HG03280 (cell line): ENCODE data around the gene FAM78A.

Source experiments
- ATAC-seq: cut with Tn5 transposase; IDR thresholded peaks from one replicate; pipeline ENCODE4 v1.9.1; 2021; ENCODE audit warnings: mild to moderate bottlenecking, moderate library complexity; ENCODE audit not compliant: unreplicated experiment

Gene FAM78A

DNA sequence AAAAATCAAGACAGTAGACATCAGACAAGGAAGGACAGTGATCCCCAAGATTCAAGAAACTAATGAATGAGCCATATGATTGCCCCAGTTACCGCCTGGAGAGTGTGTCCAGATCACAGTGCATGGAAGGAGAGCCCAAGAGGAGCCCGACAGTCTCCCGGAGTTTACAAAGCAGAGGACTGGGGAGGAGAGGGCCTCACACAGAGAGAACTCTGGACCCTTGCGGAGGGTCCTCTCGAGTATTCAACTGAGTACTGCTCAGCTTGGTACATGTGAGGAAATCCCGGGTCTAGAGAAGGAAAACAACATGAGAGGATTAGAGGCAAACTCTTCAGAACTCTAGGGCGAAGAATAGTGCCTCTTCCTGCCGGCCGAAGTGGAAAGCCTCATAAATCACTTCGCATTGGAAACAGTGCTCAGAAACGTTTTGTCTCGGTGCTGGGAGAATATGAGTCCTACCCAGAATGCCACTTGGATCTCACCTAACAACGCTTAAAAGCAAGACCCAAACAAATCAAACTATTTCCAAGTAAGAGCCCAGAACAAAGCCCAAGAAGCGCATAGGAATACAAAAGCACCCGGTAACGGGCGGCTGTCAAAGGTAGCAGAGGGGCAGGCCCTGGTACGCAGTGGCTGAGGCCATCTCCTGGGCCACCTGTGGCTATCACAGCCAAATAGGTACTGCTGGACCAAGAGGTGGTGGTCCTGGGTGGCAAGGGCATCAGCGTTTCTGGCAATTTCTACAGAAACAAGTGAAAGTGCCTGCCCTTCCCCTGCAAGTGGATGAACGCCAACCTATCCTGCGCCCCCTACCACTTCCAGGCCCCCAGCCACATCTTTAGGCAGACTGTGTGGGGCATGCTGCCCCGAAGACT is 36.0 kb downstream of the FAM78A start:
- no peak for ATAC-seq

DNA sequence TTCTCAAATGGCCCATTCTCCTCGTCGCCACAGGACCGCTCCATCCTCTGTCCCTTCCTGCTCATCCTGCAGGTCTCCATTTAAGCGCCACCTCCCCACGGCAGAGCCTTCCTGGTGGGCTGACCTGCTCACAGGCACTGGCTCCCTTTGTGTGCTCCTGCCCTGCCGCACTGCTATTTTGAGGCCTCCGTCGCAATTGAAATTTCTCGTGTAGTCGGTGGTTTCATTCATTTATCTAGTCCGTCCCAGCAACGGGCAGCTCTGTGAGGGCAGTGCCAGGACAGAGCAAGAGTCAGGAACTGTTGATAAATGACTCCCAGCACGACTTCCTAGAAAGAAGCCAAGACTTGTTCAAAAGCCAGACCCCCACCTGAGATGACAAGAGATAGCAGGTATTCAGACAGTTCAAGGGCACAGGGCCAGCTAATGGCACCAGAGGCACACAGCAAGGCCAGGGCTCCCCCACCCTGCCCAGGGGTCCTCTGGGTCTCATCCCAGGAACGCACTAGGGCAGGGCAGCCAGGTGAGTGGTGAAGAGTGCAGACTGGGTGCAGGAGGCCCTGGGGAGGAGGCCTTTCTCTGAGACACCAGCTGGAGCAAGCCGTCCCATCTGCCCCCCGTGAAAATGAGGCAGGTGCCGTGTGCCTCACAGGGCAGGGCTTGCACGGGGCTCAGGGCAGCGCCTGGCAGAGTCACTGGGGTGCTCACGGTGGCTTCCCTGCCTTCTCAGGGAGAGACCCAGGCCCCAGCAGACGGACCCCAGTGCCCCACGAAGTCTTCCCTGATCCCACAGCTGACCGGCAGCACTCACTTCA is 36.9 kb downstream of the FAM78A start:
- no peak for ATAC-seq

DNA sequence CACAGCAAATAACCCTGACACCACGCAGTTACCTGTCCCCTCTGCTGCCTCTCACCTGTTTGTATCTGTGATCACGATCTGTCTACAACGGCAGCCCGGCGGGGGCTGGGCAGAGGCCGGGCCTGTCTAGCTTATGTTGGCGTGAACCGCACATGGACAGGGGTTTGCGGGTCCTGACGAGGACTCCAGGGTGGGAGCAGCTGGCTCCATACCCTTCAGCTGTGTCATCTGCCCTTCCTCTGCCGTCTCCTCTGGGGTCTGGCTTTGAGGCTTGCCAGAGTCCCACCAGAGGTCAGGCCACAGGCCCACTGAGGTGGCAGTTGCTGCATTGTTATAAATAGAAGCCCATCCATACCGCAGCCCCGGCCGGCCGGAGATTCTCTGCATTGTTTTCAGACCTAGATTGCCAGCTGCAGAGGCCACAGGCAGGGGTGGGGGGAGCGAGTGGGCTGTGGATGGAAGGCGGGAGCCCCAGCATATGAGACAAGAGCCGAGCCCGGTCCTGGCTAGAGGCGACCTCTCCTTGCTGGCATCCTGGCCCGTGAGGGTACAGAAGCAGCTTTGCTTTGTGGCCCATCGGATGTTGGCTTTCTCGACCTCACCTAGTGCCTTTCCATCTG is 37.8 kb downstream of the FAM78A start:
- peak; percentile 7 for ATAC-seq

DNA sequence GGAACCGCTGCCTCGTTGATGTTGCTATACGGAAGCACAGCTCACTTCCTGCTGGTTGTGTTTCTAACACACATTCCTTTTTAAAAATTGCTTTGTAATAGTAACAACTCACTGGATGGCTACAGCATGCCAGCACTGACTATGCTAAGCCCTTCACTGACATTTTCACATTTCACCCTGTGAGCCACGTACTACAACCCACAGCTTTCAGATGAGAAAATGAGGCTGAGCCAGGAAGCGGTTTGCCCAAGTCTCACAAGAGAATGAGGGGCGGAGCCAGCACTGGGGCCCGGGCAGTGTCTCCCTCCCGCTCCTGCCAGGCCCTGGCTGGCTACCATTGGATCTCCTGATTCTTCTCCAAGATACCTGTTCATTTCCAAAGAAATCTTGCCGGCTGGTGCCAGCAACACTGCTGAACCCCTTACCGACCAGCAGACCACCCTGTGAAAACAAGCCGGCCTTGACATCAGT is 38.3 kb downstream of the FAM78A start:
- peak; percentile 79 for ATAC-seq

DNA sequence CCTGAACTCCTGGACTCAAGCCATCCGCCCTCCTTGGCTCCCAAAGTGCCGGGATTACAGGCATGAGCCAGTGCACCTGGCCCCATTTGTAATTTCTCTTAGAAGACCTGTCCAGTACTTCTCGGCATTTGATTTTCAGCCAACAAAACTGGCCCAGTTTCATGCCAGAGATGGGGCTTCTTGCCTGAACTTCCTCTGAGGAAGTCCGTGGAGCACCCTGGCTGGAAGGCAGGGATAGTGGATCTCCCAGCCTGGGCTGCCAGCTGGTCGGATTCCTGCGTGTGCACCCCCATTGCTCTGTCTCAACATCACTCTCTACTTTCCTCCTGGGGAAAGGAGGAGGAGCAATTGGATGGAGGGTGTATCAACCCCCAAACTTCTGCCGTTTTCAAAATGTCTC is 39.0 kb downstream of the FAM78A start:
- no peak for ATAC-seq

DNA sequence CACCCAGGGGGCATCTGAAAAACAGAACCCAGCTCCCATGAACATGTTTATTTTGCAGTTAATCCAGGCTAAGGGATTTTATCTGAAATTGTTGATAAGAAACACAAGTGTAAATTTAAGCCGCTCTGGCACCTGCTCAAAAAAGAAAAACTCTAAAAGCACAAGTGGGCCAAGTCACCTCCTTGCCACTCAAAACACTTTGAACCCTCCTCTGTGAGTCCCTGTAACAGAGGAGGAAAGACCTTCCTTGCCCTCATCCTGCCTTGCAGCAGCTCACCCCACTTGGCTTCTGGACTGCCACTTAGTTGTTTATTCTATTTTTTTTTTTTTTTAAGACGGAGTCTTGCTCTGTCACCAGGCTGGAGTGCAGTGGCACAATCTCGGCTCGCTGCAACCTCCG is 39.5 kb downstream of the FAM78A start:
- ATAC-seq: no peak

DNA sequence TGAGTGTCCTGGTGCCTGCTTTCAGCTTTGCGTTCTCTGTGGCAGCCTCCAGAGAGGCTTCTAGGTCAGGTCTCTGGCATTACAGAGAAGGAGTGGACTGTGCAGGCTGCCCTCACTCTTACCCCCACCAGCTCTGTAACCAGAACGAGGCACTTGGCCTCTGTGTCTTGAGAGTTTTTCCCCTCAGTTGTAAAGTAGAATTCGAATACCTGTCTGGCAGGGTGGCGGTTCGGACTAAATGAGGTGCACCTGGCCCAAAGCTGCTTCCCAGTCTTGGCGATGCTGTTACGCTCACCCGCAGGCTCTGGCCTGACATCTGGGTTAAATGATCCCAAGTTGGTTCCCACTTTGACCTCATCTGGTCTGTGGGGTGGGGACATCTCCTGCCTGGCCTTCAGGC is 40.1 kb downstream of the FAM78A start:
- ATAC-seq: no peak

DNA sequence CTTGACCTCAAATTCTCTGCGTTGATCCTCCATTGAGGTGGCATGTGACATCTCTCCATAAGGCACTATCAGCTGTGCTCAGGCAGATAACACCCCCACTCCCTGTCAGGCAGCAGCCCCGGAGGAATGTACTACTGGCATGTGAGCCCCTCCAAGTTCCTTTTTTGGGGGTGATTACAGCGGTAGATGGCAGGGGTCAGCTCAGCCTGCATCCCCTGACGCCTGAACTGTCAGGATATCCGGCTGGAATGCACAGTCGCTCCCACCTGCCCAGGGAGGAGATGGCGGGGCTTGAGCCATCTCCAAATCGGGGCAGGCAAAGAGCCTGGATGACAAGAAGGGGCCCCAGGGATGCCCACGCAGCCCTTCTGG is 40.8 kb downstream of the FAM78A start:
- no peak for ATAC-seq

DNA sequence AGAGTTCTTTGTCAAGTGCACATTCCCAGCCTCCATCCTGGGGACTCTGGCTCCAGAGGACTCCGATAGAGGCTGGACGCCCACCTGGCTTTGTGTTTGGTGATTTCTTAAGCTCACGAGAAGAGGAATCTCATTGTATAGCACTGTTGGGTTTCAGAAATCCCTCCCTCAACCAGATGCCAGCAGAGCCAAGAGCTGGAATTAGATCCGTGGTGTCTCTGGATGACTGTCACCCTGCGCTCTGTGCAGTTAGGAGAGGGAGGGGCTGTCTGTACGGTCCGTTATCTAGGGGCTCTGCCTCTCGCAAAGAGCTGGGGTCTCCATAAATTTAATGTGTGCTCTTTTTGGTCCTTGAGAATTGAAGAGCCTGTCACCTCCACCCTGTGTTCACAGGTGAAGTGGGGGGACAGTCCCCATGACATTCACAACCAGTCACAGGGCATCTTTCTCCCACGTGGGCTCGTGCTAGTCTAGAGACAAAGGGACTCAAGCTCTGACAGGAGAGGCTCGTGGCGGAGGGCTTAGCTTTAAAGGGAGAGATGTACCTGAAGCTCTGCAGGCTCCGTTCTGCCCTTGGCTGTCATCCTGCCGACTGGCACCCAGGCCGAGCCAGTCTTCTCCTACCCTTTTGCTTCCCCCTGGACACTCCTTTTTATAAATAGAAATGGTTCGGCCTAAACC is 41.4 kb downstream of the FAM78A start:
- no peak for ATAC-seq

DNA sequence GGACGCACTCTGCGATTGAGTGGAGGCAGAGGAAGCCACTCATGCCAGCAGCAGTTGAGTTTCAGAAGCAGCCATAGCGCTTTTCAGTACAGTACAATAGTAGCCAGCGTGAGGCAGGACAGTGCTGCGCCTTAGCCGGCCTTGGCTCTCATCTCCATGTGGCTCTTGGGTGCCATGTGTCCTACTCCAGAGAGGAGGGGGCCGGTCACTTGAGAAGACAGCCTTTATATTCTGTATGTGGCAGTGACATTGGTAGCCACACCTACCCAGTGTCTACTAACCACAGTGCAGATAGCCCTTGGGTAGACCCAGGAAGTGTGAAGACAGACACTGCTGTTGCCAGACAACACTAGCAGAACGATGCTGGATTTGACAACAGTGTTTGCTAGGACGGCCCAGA is 42.3 kb downstream of the FAM78A start:
- no peak for ATAC-seq

DNA sequence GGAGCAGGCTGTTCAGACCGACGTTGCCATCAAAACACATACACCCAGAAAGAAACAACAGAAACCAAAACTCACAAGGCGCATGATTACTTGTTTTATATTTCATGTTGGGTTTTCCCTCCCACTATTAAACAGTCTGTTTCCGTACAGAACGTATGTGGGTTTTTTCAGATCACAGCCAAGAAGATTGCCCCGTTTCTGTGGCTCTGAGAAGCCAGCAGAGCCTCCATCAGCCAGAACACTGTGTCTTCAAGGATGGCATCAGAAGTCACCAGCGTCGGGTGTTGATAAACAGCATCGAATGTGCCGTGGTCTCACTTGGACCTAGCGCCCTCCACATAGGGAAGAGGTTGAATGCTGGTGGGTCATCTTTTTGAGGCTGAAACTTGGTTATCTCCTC is 42.8 kb downstream of the FAM78A start:
- ATAC-seq: no peak

DNA sequence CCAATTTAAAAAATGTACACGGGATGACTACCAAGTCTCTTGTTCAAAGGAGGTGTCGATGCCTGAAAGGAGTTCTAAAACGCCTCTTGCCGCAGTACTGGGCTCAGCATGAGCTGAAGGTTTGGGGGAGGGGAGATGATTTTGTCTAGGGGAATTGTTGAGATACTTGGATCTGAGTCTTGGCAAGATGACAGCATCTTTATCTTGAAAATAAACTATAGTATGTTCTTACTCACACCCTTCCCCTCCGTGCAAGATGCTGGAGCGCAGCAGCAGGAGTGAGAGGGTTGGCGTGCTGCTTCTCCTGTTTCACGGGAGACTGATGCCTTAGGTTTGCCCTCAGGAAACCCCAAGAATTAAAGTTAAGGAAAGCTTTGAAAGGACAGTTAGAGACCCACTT is 47.3 kb downstream of the FAM78A start:
- no peak for ATAC-seq

DNA sequence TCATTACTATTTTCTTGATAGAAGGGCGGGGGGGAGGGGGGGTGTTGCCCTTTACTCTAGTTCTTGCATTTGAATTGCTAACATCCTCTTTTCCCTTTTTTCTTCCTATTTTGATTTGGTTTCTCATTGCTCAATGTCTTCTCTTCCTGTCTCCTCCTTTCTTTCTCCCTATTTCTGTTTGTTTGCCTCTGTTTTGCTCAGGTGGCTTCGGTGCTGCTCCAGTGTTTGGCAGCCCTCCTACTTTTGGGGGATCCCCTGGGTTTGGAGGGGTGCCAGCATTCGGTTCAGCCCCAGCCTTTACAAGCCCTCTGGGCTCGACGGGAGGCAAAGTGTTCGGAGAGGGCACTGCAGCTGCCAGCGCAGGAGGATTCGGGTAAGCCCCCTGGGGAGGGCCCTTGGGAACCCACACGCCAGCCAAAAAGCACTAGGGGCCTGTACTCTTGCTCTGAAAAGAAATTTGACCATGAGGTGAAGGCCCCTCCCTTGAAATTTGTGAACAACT is 48.3 kb downstream of the FAM78A start:
- ATAC-seq: no peak

DNA sequence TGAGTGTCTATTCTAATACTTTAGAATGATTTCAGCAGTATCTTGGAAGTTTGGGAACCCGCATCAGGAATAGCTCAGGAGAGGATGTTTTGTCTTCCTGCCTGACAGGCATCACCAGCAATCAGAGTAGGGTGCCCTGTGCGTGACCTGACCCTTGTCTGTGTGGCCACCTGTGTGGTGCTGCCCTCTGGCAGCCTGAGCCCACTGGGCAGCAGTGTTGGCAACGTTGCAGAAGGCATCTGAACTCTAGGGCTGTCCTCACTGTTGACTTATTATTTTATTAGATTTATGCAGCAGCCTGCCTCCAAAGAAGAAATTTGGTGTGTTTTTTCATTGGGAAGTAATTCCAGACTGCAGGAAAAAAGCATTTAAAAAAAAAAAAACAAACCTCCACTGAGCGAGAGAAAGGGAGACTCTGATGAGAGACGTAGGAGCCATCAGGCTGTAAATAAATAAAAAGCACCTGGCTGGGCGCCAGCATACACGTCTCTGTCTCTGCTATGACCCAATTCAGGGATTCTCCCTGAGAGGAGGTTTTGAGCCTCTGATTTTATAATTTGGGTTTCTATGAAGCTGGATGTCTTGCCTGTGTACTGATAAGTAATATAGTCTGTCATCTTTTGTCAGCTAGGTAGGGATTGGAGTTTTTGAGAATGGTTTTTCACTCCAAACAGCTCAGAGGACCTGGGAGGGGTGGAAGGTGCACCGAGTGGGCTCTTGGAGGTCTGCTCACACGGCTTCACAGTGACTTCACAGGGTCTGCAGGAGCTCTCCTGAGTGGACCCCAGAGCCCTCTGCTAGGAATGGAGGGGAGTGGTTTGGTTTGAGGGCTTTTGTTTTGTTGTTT is 49.0 kb downstream of the FAM78A start:
- no peak for ATAC-seq

DNA sequence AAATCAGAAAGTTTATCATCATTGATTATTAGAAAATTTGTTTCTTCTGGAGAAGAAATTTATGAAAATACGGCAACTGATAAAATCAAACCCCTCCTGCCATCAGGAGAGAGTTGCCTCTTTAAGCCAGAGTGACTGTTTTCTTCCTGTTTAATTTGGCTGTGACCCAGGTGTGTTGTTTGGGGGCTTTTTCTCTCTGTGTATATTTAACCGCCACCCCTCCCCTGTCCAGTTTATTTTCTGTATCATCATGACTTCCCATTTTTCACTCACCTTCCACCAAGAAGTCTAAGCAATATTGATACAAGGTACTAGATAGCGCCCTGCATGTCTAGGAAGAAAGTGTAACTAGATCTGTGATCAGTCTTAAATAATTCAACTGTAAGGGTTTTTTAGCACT is 50.1 kb downstream of the FAM78A start:
- ATAC-seq: no peak

DNA sequence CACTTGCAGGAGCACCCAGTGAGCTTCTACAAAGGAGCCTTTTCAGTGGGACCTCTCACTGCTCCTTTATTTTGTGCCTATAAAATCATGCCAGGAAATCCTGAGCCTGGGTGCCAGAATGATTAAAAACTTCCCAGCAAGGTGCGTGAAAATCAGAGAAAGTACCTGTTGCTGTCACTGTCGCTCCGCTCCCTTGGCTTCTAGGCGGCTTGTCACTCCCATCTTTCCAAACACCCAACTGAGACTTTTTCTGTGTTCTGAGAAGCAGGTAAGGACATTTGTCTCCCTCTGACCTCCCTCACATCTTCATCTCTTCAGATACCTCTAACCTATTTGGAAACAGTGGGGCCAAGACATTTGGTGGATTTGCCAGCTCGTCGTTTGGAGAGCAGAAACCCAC is 53.9 kb downstream of the FAM78A start:
- no peak for ATAC-seq

DNA sequence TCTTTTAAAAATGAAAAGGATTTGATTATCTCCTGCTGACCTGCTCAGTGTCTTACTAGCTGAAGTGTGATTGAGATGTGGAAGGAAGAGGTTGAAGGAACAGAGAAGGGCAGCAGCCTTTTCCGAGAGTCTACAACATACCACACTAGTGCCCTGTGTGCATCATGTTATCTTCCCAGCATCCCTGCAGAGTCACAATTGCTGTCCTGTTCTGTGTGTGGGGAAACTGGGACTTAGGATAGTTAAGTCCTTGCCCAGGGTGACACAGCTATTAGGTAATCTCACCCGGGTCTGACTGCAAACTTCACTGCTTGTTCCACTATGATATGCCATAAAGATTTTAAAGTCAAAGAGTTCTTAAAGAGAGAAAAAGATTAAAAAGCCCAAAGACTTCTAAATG is 55.8 kb downstream of the FAM78A start:
- ATAC-seq: no peak

DNA sequence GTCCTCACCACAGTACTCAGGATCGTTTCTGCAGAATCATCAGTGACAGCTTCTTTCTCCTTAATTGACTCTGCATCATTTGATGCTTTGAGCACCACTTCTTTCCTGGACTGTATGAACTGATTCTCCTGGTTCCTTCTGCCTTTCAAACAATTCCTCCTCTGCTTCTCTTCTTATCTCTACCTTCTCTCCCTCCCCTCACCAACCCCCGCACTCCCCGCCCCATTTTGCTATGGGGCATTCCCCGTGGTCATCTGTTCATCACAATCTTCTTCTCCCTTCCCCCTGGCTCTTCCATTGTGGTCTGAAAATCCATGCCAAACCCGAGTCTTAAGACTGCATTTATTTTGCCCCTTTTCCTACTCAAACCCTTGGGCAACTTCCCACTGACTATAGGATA is 57.9 kb downstream of the FAM78A start:
- no peak for ATAC-seq

DNA sequence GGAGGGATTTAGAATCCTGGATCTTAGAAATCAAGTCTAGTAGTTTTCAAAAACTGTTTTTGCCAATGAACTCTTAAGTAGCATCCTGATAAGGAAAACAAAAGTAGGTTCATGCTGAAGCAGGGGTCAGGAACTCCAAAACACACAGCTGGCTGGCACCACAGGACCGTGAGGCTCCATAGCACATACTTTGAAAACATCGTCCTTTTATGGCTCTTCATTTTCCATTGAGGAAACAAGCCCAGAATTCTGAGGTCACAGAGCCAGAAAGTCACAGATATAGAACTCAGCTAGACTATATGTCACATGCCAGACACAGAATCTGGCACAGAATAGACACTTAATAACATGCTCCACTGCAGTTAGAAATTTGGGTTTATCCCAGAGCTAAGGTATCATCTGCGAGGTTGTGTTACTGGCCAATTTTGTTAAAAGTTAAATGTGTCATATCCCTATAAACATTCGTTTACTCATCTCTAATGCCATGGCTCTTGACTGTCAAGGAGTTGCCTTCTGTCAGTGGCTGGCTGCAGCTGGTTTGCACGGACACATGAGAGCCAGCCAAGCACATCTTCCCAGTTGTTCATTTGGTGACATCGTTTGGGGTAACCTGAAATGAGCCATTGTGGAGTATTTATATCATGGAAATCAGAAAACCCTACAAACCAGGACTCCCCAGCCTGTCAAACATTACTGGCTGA is 58.8 kb downstream of the FAM78A start:
- no peak for ATAC-seq
